ENCODE results near the gene MMEL1.

MMEL1 gene

DNA sequence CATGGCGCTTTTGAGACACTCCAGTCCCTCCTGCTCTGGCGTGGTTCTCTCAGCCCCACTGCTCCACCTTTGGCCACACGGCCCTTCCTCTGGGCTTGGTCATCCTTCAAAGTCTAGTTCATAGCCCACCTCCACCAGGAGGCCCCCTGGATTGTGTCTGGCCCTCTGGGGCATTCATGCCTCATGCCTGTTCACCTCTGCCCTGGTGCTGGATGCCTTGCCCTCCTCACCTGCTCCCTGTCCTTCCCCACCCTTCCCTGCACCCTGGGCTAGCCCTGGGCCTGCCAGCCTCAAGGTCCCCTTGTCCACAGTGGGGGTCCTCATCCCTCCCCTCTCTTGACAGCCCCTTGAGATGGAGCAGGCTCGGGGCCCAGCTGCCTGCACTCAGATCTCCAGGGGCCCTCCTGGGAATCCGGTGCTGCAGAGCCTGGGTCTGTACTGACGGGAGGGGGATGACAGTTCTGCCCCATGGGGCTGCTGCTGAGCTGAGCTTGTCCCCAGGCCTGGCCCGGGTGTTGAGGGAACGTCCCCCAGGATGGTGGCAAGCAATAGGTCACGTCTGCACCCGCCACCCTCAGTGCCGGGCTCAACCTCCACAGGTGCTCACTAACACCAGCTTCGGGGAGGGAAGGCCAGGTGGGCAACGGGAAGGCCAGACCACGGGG lies 27.8 kb downstream of the MMEL1 start:
- no peak for DNase-seq (ENCODE audit: low spot score)

DNA sequence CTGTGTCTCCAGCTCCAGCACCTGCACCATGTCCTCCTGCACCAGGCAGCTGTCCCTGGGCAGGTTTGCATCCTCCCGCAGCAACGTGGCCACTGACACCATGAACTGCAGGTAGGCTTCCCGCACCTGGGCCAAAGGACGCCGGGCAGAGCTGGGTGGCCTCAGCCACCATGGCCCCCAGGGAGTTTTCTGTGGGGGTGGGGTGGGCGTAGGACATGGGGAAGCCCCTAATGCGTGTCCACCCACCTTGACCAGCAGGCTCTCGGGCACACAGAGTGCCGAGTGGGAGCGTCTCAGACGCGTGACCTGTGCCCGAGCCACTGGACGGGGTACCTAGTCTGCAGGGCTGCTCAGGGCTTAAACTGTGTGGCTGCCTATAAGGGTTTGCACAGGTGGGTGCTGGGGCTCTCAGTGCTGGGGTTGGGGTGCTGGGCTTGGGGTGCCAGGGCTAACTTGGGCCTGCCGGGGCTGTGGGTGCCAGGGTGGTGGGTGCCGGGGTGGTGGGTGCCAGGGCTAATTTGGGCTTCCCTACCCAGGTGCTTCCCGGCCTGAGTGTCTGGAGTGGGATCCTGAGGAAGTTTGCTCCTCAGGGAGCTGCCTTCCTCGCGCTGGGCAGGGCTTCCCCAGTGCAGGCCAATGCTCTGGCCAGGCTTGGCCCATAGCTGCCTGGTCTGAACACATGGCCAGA lies 28.5 kb downstream of the MMEL1 start:
- DNase-seq (ENCODE audit: low spot score): no peak

DNA sequence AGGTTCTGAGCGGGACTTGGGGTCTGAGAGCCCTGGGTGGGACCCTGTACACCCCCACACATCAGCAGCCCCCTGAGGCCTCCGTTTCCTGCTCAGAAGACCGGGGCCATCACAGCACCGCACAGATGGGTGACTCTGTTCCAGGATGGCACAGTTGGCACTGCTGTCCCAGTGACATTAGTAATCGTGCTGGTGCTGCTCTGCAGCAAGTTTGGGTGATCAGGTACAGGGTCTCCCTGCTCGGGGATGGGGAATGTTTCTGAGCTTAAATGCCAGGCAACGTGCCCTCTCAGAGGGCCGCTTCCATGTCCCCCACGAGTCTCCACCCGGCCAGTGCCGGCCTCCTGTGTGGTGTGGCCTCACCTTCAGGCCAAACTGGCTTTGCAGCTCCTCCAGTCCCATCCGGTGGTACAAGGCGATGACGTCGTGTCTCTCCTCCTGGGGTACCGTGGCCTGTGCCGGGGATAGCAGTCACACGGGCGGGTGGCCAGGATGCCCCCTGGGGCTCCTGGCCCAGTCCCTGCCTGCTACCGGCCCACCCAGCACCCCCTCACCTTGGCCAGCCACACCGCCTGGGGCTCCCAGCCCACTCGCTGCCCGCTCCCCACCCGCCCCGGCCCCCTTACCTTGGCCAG lies 29.2 kb downstream of the MMEL1 start:
- DNase-seq (ENCODE audit: low spot score): no peak

DNA sequence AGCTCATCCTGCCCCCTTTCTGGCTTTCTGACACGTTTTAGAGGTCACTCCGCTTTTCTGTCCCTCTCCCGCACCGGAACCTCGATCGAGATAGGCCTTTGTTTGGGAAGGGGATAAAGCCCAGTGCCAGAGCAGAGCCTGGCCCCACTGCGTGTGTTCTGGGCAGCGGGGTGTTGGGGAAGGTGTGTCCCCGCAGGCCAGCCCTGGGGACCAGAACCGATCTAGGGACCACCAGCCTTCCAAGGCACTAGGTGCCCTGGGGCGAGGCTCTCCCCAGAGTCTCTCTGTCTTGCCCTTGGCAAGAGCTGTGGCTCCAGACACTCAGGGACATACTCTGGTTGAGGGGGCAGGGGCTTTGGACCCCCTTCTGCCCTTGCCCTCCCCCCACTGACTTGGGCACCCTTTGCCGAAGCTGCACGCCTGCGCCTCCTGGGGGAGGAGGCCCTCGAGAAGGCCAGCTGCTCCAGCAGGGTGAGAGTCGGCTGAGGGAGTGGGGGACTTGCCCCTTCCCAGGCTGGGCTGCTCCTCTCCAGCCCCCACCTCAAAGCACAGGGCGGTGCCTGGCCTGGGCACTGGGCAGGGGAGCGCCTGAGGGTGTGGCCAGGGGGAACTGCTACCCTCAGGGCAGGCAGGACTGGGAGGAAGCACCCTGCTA lies 29.8 kb downstream of the MMEL1 start:
- DNase-seq (ENCODE audit: low spot score): no peak

DNA sequence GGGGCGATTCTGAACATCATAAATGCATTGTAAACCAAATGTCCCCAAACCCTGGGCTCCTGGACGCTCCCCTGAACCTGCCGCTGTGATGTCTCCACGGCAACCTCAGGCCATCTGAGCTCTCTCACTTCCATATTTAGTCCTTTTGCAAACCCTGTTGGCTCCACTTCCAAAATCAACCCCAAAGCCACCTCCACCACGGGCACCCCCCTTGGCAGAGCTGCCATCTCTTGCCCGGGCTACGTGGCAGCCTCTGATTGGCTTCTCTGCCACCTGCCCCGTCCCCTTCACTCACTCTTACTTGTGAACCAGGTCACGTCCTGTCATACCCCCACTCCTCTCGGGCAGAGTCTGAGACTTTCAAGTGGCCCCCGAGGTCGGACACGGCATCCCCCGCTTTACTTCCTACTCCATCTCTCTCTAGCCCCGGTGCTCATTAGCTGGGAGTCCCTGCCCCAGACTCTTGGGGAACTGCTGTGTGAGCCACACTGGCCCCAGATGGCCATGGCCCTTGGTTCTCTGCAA lies 30.4 kb downstream of the MMEL1 start:
- DNase-seq (ENCODE audit: low spot score): no peak

DNA sequence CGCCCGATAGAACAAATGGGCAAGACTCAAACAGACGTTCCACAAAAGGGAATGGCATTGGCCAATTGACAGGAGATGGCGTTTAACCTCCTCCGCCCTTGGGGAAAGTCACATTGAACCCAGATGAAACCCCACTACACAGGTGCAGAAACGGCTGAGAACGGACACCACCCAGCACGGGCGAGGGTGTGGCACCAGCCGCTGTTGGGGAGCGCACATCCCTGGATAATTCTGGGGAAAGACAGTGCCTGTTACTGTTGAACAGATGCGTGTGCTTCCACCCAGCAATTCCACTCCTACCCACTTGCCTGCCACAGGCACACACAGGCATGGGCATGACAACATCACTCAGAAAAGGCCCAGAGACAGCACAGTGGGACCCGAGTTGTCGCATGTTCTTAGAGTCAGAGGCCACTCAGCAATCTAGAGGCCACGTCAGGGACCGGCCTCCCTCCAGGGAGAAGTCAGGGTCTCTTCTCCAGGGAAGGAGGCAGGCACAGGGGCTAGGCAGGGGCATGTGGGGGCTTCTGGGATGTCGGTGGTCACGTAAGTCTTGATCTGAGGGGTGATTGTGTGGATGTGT lies 31.0 kb downstream of the MMEL1 start:
- no peak for DNase-seq (ENCODE audit: low spot score)

DNA sequence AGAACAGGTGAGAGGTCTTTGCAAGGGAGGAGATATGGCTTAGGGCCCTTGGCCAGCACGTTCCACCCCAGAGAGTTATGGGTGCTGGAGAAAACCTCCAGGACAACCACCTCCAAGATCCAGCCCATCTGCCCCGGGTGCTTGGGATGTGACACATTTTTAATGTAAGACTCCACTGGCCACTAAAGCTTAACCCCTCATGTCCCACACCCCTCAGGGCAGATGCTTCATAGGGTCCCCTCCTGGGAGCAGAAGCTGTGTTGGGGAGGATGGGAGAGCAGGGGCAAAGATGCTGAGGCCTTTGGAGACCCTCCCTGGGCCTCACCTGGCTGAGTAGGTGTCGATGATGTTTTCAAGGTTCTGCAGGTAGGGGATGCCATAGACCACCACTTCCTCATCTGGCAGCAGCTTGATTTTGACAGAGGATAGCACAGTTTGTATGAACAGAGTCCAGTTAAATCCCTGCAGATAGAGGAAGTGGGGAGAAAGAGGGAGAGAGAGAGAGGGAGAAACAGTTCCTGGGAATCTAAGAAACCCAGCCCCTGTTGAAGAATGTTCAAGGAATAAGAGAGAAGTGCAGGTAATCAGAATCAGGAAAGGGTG lies 34.4 kb downstream of the MMEL1 start:
- DNase-seq (ENCODE audit: low spot score): no peak

DNA sequence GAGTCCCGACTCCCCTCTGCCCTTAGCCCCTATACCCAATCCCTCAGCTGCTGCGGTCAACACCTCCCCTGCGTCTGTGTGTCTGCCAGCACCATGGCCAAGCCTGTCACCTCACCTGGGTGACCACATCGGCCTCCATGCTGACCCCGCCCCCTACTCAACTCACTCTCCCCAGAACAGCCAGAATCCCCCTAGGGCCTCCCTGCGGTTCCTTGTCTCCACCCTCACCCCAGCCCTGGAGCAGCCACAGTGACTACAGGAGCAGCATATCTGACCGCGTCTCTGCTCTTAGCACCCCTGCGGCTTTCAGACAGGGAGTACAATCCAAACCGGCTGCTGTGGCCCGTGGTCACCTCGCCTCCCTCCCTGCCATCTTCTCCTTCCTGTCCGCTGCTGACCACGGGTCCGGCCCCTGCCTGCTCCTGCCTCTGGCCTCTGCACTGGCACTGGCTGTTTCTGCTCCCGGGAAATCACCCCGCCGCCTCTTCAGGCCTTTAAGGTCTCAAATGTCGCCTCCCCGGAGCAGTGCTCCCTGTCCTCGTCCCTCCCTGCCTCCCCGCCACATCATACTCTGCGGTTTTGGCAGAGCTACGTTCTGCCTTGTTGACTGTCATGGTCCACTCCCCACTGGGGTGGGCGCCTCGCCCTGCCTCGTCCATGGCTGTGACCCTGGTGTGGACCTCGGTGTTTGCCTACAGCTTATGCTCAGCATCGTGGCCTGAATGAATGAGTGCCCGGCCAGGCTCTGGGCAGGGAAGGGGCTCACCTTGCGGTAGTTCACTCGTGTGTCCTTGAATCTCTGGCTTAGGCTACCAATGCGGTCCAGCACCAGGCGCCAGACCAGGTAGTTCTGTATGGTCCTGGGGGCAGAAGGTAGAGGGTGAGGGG lies 35.1 kb downstream of the MMEL1 start:
- DNase-seq (ENCODE audit: low spot score): no peak

DNA sequence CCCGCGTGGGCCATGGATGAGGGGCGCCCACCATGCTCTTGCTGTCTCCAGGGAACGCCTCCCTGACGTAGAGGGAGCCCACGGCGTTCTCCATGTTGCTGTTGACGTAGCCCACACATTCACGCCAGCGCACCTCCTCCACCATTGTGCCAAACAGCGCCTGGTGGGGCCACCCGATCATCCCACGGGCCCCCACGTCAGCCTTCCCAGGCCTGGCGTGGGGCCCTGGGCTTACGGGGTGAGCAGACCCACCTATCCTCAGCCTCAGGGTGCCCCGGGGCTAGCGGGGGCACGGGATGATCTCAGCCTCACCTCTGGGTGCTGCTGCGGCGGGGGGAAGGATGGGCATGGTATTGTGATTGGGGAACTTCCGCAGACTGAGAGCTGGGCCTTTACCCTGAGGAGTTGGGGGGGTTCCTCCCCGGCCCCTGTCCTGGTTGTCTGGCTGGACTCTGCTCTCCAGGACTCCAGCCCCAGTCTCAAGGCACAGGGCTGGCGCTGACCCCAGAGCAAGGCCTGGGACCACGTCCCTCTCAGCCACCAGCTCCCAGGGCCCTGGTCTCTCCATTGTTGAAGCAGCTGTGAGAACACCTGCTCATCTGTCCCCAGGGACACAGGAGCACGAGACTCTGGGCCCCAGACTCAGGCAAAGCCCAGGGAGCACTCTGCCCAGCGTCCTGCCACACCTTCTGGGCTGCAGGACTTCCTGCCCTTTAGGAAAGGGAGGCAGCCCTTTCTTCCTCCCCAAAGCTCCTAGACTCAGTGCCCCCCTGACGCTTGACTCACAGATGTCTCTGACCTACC lies 36.1 kb downstream of the MMEL1 start:
- no peak for DNase-seq (ENCODE audit: low spot score)

DNA sequence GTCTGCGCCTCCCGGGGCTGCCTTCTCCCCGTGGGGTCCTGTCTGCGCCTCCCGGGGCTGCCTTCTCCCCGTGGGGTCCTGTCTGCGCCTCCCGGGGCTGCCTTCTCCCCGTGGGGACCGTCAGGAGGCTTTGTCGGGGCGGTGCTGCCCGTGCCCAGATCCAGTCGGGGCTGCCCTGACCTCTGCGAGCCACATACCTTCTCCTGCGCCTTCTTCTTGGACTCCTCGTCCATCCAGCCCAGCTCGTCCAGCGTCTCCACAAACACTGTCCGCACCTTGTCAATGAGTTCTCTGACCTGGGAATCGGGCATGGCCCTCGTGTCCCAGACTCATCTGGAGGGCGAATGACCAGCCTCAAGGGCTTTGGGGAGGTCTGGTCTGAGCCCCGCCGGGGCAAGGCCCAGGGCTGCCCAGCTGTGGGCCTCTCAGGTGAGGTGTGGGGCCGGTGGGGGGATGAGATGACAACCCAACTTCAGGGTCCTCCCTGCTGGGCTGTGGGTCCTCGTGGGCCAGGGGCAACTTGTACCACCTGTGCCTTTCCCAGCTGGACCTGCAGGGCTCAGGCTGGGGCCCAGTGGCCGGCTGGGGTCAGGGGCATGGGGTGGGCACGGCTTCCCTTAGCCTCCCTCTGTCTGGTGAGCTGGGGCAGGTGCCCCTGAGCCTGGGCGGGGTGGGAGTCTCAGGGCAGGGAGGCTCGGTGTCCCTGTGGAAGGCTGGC lies 36.8 kb downstream of the MMEL1 start:
- DNase-seq (ENCODE audit: low spot score): no peak

DNA sequence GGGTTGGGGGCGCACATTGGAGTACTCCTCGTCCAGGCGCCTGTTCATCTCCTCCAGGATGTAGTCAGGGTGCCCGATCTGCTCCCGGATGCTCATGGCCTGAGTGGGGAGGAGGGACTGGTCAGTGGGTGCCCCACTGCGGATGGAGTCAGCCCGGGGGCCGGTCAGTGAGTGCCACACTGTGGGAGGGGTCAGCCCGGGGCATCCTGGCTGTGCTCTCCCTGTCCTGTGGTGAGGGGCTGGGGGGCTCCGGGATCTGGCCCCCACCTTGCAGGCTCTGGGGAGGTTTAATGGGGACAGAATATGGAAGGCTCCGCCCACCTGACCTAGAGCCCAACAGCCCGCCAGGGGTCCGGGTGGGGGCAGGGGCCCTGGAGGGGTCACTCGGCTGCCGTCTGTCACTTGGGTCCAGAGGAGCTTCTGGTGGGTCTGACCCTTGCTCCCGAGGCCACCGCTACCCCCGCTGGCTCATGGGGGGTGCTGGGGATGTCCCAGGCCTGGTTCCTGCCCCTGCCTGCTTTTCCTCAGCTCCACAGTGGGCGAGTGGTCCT lies 37.5 kb downstream of the MMEL1 start:
- DNase-seq (ENCODE audit: low spot score): no peak

DNA sequence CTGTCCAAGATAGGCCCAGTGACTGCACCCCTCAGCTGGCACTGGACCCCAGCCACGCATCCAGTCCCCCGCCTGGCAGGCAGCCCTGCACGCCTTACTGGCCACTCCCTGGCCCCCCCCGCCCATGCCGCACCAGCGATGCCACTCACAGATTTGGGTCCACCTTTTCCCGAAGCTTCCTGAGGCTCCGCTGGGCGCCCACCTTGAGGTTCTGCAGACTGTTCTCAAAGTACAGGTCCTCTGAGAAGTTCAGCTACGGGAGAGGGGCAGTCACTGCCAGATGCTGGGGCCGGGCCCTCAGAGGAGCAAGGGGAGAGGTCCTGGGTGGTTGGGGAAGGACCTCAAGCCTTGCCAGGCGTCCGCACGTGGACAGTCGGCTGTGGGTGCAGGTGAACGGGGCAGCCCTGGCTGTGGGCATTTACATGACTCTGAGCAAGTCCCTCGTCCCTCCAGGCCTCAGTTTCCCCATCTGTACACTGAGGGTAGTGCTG lies 38.1 kb downstream of the MMEL1 start:
- no peak for DNase-seq (ENCODE audit: low spot score)

DNA sequence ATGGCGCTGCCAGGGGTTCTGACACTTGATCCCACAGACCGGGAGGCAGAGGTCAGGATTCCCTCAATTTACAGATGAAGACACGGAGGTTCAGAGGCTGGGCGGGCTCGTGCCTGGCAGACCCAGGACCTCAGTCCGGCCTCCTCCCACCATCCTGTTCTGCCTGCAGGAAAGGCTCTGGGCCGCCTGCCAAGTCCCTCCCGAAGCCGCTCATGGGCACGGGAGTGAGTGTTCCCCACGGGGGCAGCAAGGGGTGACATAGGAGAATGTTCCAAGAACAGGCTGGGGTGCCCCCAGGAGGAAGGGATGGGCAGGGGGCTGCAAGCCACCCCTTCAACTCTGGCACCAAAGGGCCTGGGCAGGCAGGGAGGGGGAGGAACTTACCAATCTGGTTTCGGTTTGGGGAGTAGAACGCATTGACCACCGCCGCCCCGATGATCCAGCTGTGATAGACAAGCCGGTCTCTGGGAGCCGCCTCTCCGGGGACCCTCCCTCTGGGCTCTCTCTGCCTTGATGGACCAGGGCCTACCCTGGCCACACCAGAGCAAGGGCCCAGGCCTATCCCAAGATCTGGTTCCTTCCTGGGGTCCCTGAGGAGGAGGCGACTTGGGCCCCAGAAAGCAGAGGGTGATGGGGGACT lies 38.7 kb downstream of the MMEL1 start:
- no peak for DNase-seq (ENCODE audit: low spot score)

DNA sequence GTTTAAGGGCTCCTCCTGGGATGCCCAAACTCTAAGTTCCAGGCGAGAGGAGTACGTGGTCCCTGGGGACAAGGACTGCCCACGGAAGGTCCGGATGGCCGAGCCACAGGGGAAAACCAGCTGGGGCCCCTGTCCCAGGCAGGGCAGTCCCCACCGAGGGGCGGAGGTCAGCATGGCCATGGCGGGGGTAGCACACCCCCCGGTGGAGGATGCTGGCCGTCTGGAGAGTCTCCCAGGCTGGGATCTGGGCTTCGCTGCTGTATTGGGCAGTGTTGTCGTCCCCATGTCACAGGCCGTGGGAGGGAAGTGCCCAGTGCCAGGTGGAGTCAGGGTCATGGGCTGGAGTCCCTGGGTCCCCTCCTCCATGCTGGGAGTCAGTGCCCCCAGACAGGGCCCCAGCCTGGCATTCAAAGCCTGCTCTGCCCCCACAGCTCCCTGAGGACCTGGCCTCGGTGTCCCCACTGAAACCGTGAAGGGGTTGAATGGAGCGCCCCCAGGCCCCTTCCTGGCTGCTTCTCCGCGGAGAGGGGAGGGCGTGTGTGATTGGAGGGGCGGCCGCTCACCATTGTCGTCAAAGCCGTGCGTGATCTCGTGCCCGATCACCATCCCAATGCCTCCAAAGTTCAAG lies 39.5 kb downstream of the MMEL1 start:
- no peak for DNase-seq (ENCODE audit: low spot score)

DNA sequence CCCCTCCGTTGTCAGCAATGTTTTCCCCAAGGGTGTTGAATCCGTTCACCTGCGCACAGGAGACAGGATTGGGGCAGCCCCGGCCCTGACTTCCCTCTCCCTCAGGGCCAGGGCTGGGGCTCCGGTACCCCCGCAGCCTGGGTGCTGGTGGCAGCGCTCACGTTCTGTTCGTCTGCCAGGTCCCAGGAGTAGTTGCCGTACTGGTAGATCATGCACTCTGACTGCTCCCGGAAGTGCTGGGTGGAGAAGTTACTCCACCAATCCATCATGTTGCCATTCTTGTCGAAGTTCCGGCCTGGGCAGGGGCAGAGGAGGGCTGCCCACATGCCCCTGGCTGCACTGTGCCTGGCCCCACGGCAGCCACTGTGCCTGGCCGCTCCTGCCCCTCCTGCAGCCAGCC lies 40.1 kb downstream of the MMEL1 start:
- DNase-seq (ENCODE audit: low spot score): no peak

DNA sequence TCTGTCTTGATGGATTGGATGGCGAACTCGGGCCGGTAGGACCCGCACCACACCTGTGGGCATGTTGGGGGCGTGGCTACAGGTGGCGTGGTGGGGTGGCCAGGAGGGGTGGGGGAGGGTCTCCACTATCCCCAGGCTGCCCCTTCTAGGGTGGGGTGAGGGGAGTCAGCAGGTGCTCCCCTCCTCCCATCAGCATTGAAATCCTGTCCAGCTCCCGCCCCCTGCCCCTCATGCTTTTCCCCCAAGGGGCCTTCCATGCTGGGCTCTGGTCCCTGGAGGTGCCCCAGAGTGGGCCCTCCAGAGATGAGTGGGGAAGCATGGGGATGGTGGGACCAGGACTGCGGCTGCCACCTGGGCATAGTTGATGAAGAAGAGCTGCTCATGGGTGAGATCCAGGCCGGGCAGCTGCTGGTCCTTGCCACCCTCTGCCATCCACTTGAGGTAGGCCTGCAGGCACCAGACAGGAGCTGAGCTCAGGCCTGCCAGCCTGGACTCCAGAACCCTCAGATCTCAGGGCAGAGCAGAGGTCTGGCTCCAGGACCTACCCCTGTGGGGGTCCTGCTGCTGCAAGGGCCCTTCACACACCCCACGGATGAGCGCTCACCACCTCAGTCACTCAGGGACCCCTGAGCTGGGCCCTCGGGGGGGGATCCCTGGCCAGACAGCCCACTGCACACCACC lies 41.1 kb downstream of the MMEL1 start:
- DNase-seq (ENCODE audit: low spot score): no peak

DNA sequence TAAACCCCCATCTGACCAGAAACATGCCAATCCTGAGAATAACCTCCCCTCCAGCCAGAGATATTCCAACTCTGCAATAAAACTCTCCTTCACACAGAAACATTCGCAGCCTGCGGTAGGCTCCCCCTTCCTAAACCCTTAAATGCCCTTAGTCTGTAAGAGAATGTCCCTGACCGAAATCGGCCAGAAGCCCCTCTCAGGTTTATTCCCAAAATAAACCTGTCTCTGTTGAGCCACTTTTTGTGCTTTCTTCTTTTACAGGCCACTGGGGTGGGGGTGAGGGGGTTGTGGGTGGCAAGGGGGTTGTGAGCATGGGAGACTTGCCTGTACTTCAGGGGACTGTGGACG lies 41.6 kb downstream of the MMEL1 start:
- DNase-seq (ENCODE audit: low spot score): no peak
